GM19328 (cell line): ENCODE results near the gene NOA1.
"Not testable (repeated sequence)": the region's sequence is repeated elsewhere in the genome, so short reads cannot be mapped to it uniquely, and the experiment has no call there.

Experiments
- ATAC-seq: cut with Tn5 transposase; IDR thresholded peaks from one replicate; pipeline ENCODE4 v1.9.1; 2021; ENCODE audit warnings: mild to moderate bottlenecking, moderate library complexity; ENCODE audit not compliant: unreplicated experiment

NOA1 gene

DNA sequence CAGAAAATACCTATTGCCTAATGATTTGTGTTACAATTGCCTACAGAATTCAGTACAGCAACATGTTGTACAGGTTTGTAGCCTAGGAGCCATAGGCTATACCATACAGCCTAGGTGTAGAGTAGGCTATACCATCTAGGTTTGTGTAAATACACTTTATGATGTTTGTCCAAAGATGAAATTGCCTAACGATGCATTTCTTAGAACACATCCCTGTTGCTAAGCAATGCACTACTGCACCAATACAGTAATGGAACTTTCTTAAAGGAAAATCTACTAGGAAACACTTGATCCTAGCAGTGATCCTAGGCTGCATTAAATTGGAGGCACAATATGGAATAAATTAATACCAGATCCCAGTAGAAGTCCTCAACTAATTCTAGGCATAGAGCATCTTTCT is 18.3 kb downstream of the NOA1 start:
- no peak for ATAC-seq

DNA sequence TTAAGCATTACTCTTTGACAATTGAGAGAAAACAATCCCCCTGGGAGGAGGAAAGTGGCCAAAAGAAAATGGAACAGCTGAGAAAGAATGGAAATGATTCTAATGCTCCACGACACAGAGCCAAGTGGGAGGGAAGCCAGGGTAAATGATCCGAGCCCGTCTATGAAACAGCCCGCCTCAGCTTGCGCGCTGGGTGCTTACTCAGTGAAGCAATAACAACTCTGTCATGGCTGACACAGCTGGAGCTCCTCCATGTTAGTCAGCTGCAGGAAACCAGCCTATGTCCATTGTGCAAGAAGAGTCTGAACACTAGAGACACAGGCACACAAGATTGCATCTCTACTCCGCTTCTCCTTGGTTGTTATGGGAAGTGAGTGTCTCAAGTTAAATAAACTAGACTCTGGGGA is 19.3 kb downstream of the NOA1 start:
- ATAC-seq, result no peak

DNA sequence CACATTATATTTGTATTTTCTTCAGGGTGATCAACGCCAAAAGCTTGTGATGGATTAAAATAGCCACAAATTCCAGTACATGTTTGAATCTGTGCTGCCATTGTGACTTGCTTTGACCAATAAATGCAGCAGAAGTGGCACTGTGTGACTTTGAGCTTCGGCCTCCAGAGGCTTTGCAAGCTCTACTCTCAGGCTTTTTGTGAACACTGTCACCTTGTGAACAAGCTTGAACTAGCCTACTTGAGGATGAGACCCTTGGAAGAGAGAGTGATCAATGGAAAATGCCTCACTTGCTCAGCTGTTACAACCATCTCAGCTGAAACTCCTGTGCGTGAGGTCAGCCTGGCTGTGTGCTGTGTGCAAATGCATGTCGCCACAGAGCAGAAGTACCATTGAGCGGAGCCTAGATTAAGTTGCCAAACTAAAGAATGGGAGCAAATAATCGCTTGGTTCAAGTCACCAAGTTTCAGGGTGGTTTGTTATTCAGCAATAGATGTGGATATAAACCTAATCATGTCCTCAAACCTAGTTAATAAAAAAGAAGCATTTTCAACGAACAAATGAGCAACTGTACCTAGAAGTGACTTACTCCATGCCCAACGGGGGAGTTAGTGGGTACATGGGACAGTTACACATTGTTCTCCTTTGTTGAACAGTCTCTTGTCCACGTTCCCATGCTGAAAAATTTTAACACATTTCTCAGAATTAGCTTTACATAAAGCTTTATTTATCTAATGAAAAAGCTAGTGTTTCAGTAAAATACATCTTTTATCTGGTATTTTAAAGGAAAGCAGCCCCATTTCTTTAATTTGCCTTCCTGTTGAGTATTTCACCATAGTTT is 23.5 kb downstream of the NOA1 start:
- ATAC-seq, result no peak

DNA sequence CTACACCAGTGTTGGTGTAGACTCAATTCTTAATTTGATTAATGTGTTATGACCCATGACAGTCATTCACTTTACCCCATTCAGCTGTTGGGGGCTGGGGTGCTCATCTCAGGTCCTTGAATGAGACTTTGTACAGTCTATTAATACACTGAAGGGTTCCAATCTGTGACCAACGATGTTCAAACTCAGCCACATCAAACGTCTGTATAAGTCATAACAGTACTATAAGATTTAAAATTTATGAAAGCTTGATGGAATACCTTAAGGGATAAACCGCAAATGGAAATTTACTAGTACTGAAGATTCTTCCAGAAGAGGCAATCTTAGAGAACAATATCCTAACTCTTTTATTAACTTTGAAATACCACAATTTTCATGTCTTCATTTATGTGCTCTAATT is 36.0 kb downstream of the NOA1 start:
- no peak for ATAC-seq

DNA sequence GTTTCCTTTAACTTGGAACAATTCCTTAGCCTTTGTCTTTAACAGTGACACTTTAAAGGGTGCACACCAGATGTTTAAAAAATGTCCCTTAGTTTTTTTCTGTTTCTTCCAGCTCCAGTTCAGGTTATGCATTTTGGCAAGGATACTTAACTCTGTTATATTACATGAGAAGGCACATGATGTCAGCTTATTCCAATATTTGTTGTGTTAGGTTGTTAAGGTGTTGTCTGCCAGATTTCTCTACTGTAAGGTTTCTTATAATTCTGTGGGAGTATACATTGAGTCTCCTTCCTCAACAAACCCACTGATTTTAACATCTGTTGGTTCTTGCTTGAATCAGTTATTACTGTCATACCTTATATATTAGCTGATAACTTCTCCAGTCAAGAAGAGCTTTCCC is 36.4 kb downstream of the NOA1 start:
- ATAC-seq, result no peak

DNA sequence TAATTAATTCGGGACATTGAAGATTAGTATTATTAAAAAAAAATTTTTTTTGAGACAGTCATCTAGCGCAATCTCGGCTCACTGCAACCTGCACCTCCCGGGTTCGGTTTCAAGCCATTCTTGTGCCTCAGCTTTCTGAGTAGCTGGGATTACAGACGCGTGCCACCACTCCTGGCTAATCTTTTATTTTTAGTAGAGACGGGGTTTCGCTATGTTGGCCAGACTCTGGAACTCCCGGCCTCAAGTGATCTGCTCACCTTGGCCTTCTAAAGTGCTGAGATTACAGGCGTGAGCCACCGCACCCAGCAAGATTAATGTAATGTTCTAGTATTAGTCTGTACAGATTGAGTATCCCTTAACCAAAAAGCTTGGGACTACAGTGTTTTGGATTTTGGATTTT is 37.0 kb downstream of the NOA1 start:
- ATAC-seq, result no peak

DNA sequence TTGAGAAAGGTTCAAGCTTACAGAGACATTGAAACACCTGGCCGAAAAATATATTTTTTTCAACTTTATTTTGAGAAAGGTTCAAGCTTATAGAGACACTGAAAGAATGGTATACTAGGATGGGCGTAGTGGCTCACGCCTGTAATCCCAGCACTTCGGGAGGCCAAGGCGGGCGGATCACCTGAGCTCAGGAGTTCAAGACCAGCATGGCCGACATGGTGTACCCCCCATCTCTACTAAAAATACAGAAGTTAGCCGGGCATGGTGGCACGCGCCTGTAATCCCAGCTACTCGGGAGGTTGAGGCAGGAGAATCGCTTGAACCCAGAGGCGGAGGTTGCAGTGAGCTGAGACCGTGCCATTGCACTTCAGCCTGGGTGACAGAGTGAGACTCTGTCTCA is 37.6 kb downstream of the NOA1 start:
- ATAC-seq, result not testable (repeated sequence)

DNA sequence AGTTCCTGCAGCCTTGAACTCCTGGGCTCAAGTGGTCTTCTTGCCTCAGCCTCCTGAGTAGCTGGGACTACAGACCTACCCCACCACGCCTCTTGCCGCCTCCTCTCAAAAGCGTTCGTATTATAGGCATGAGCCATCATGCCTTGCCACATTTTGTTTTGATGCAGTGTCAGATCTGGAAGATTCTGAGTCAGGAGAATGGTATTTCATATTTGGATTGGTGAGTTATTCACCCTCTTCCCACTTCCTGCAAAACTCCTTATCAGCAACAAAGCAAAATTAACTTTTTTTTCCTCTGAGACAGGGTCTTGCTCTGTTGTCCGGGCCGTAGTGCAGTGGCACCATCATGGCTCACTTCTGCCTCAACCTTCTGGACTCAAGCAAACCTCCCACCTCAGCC is 40.1 kb downstream of the NOA1 start:
- no peak for ATAC-seq

DNA sequence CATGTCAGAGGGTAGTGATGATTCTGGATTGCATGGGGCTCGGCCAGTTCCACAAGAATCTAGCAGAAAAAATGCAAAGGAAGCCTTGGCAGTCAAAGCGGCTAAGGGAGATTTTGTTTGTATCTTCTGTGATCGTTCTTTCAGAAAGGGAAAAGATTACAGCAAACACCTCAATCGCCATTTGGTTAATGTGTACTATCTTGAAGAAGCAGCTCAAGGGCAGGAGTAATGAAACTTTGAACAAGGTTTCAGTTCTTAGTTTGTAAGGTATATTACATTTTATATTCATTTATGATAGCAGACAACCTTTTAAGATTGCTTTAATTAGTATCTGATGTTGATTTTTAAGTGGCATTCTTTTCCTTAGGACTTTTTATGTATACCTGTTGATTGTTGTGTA is 45.5 kb downstream of the NOA1 start:
- ATAC-seq, result no peak

DNA sequence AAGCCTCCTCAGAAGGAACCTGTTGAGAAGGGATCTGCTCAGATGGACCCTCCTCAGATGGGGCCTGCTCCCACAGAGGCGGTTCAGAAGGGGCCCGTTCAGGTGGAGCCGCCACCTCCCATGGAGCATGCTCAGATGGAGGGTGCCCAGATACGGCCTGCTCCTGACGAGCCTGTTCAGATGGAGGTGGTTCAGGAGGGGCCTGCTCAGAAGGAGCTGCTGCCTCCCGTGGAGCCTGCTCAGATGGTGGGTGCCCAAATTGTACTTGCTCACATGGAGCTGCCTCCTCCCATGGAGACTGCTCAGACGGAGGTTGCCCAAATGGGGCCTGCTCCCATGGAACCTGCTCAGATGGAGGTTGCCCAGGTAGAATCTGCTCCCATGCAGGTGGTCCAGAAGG is 46.8 kb downstream of the NOA1 start:
- no peak for ATAC-seq

DNA sequence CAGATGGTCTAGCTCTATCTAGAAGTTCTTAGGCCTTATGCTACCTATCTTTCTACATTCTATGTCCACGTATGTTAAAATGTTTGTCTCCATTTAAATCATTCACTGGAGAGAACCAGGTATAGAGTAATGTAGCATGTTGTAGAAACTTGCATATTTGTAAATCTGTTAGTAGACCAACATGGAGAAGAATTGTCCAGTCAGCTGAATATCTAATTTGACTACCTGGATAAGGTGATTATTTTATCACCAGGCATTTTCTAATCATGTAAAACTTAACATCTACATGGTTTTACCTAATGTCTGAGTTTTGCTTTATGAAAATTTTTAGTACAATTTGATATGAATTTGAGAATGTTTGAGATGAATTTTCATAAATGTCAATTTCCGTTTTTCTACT is 50.2 kb downstream of the NOA1 start:
- no peak for ATAC-seq

DNA sequence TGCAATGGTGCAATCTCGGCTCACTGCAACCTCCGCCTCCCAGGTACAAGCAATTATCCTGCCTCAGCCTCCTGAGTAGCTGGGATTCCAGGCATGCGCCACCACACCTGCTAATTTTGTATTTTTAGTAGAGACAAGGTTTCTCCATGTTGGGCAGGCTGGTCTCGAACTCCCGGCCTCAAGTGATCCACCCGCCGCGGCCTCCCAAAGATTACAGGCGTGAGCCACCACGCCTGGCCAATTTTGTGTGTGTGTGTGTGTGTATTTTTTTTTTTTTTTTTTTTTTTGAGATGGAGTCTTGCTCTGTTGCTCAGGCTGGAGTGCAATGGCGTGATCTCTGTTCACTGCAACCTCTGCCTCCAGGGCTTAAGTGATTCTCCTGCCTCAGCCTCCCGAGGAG is 62.4 kb downstream of the NOA1 start:
- ATAC-seq, result not testable (repeated sequence)

DNA sequence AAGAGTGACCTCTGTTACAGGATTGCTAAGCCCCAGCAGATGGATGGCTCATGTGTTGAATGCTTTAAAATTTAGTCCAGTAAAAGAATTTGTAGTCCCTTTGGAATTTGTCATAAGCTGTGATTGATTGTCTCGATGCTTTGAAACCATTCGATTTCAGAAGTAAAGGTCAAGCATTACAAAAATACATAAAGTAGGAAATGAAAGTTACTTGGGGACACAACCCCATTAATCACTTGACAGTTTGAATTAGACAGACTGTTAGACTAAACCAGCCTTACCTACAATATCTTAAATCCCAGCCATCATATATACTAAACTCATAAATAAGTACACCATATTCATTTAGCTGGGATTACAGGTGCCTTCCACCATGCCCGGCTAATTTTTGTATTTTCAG is 63.1 kb downstream of the NOA1 start:
- no peak for ATAC-seq
